A549 (cell line): ENCODE results near the gene SMCO2. TPM values are rescaled to one million over a fixed set of nuclear protein-coding genes. Genes with fewer than 3 reads are reported as not detected.

ENCODE experiments used
- ATAC-seq, 2 experiments: fragments of 200-7000 bp in 1 of 2; fragments of >200 bp in 1 of 2; cut with Nextera tagmentation in 1 of 2; cut with Tn5 transposase in 1 of 2; 3 replicates each; pipeline versions ENCODE4 v1.8.0 to v1.9.1; 2018 to 2020; ENCODE audit warnings: mild to moderate bottlenecking in 1 of 2, moderate library complexity in 1 of 2
- CTCF ChIA-PET: fragments of 300-600 bp; sonication (Branson Sonifier 250); formaldehyde crosslinking; extraction: SDS; loops from one replicate; lab custom pipeline; 2021; ENCODE audit warnings: antibody characterized with exemption, inconsistent platforms; lab: Yijun Ruan, JAX
- POLR2A ChIA-PET: fragments of 350-600 bp; formaldehyde crosslinking; extraction: SDS; loops from one replicate; lab custom pipeline; 2021; ENCODE audit warnings: antibody characterized with exemption, inconsistent platforms; lab: Yijun Ruan, JAX
- DNase-seq, 2 experiments: peaks; one replicate each; pipeline versions ENCODE4 v3.0.0 to v3.0.0-alpha.2; 2011 to 2016; ENCODE audit warnings: low read depth in 1 of 2, low spot score in 1 of 2
- FAIRE-seq: peaks from 2 replicates; lab custom pipeline; 2011; peaks lifted over from hg19 to GRCh38; lab: Jason Lieb, UNC
- H3K27ac ChIP-seq, 2 experiments: fragments of >200 bp; sonication (Bioruptor Twin); formaldehyde crosslinking; 3 replicates each; pipeline ENCODE4 v1.5.1; 2016 to 2017
- H3K4me1 ChIP-seq: fragments of >200 bp; sonication (Bioruptor Twin); formaldehyde crosslinking; 3 replicates; pipeline ENCODE4 v1.6.1; 2016
- H3K4me2 ChIP-seq: fragments of >200 bp; sonication (Bioruptor Twin); formaldehyde crosslinking; 3 replicates; pipeline ENCODE4 v1.6.1; 2016
- H3K4me3 ChIP-seq: fragments of >200 bp; sonication (Bioruptor Twin); formaldehyde crosslinking; 3 replicates; pipeline ENCODE4 v1.5.1; 2016
- H3K9me3 ChIP-seq: fragments of >200 bp; sonication (Bioruptor Twin); formaldehyde crosslinking; 3 replicates; pipeline ENCODE4 v1.6.1; 2016
- BHLHE40 ChIP-seq: IDR thresholded peaks from 2 replicates; pipeline ENCODE4 v1.6.1; 2012; ENCODE audit warnings: low read depth, low read length, inconsistent platforms
- CBX8 ChIP-seq: fragments of 200-600 bp; sonication (generic); IDR thresholded peaks from 2 replicates; pipeline ENCODE4 v1.6.1; 2016
- CTCF ChIP-seq: fragments of >200 bp; sonication (Bioruptor Twin); formaldehyde crosslinking; IDR thresholded peaks from 3 replicates; pipeline ENCODE4 v1.5.1; 2016
- EHF ChIP-seq: fragments of 250-450 bp; sonication (Bioruptor Pico); IDR thresholded peaks from 2 replicates; pipeline ENCODE4 v1.5.0; 2020; ENCODE audit warnings: mild to moderate bottlenecking
- ESRRA ChIP-seq: fragments of 150-350 bp; IDR thresholded peaks from 2 replicates; pipeline ENCODE4 v1.6.1; 2014; ENCODE audit warnings: mild to moderate bottlenecking, low read length, borderline replicate concordance
- FOSL2 ChIP-seq, 2 experiments: fragments of 450-650 bp in 1 of 2; fragments of >200 bp in 1 of 2; sonication (Bioruptor Twin) in 1 of 2; formaldehyde crosslinking; IDR thresholded peaks; 2 replicates each; pipeline versions ENCODE4 v1.5.0 to v1.6.1; 2016 to 2020; ENCODE audit warnings: mild to moderate bottlenecking in 1 of 2, moderate library complexity in 1 of 2
- FOXS1 ChIP-seq: fragments of 250-450 bp; sonication (Bioruptor Pico); IDR thresholded peaks from 2 replicates; pipeline ENCODE4 v1.5.0; 2020; ENCODE audit warnings: mild to moderate bottlenecking, moderate library complexity
- HDAC2 ChIP-seq: fragments of 200-600 bp; sonication (generic); IDR thresholded peaks from 2 replicates; pipeline ENCODE4 v1.6.1; 2016
- HOXA7 ChIP-seq: fragments of 250-450 bp; sonication (Bioruptor Pico); IDR thresholded peaks from 2 replicates; pipeline ENCODE4 v1.5.0; 2020; ENCODE audit warnings: mild to moderate bottlenecking, moderate library complexity
- JUN ChIP-seq, 2 experiments: fragments of >200 bp; sonication (Bioruptor Twin); formaldehyde crosslinking; IDR thresholded peaks; 2 replicates in 1 of 2; 3 replicates in 1 of 2; pipeline ENCODE4 v1.6.1; 2016 to 2017
- JUNB ChIP-seq: fragments of >200 bp; sonication (Bioruptor Twin); formaldehyde crosslinking; IDR thresholded peaks from 2 replicates; pipeline ENCODE4 v1.6.1; 2016
- KDM1A ChIP-seq: fragments of 200-600 bp; sonication (generic); IDR thresholded peaks from 2 replicates; pipeline ENCODE4 v1.6.1; 2016; ENCODE audit warnings: low read depth, mild to moderate bottlenecking
- MAX ChIP-seq: IDR thresholded peaks from 2 replicates; pipeline ENCODE4 v1.6.1; 2012
- NFE2L2 ChIP-seq: fragments of 150-350 bp; conservative IDR thresholded peaks from 2 replicates; pipeline ENCODE4 v1.6.1; 2014; ENCODE audit warnings: low read length
- NR3C1 ChIP-seq: fragments of >200 bp; sonication (Bioruptor Twin); formaldehyde crosslinking; IDR thresholded peaks from 3 replicates; pipeline ENCODE4 v1.6.1; 2017
- POLR2A ChIP-seq: IDR thresholded peaks from 2 replicates; pipeline ENCODE4 v1.6.1; 2012; ENCODE audit warnings: mild to moderate bottlenecking, low read length
- RAD21 ChIP-seq, 2 experiments: fragments of >200 bp in 1 of 2; sonication (Bioruptor Twin) in 1 of 2; formaldehyde crosslinking in 1 of 2; IDR thresholded peaks in 1 of 2; conservative IDR thresholded peaks in 1 of 2; 2 replicates in 1 of 2; 3 replicates in 1 of 2; pipeline ENCODE4 v1.6.1; 2012 to 2018; ENCODE audit warnings: inconsistent platforms in 1 of 2
- RNF2 ChIP-seq: fragments of 200-600 bp; sonication (generic); IDR thresholded peaks from 2 replicates; pipeline ENCODE4 v1.6.1; 2016; ENCODE audit warnings: low read depth, mild to moderate bottlenecking, antibody characterized with exemption, moderate library complexity, borderline replicate concordance
- WGBS: methylation state at CpG from one replicate; pipeline ENCODE4 v1.1.6; 2017; ENCODE audit errors: missing lambda C conversion rate; 5-methylcytosine and 5-hydroxymethylcytosine counted together
- polyA plus RNA-seq, 4 experiments: library from polyadenylated mRNA; depleted of rRNA in 3 of 4; stranded (reverse); fragments of >200 nt; fragmentation: RNase III in 1 of 4; extraction: RNeasy Plus Mini Kit Qiagen cat#74134 plus additional on column Dnase treatment in 1 of 4; gene quantifications; 2 replicates in 3 of 4; 3 replicates in 1 of 4; pipeline ENCODE4 v1.2.3, GENCODE V29; 2011 to 2017
- TF ChIP-seq, protein P1 (sequence below): IDR thresholded peaks from 2 replicates; pipeline ENCODE4 v1.6.1; 2012; ENCODE audit warnings: low read depth, borderline replicate concordance
- TF ChIP-seq, protein P2 (sequence below): fragments of >200 bp; sonication (Bioruptor Twin); formaldehyde crosslinking; IDR thresholded peaks from 2 replicates; pipeline ENCODE4 v1.6.1; 2016
- TF ChIP-seq, protein P3 (sequence below): fragments of >200 bp; sonication (Bioruptor Twin); formaldehyde crosslinking; IDR thresholded peaks from 3 replicates; pipeline ENCODE4 v1.6.1; 2016

Gene SMCO2
- polyA plus RNA-seq, 2 of the 4 experiments (the other 2 are of a cell fraction): 0.14 to 0.28 TPM

DNA sequence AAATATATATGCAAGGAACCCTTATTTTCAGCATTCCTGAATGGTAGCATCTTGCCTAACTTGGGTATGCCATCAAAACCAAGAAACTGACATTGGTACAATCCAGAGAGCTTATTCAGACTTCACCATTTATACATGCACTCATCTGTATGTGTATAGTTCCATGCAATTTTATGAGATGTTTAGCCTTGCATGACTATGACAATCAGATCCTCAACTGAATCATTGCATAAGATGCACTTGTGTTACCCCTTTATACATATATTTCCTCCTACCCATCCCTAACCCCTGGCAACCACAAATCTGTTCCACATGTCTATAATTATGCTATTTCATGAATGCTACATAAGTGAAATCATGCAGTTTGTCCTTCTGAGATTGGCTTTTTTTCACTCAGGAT, 40.4 kb downstream of the SMCO2 start:
- no peak overlapping the region for H3K4me2 ChIP-seq
- H3K27ac ChIP-seq: no peak overlapping the region
- H3K4me1 ChIP-seq: no peaks in the 10 kb centered on the region
- ChIA-PET POLR2A (no interaction called here), CTCF (no interaction called here)
- TF ChIP-seq NR3C1 (no peak), CBX8 (no peak), NFE2L2 (no peak), HDAC2 (no peak), BHLHE40 (no peak), FOSL2 (IDR thresholded peaks at IDR 0.05) (no peak), FOSL2 (CRISPR knock-in tag; IDR thresholded peaks at IDR 0.05) (no peak), JUNB (no peak), ESRRA (no peak), POLR2A (no peak), MAX (no peak), JUN (IDR thresholded peaks at IDR 0.05) (no peak), FOXS1 (CRISPR knock-in tag) (no peak), HOXA7 (CRISPR knock-in tag) (no peak), CTCF (no peak)
- TF ChIP-seq, protein P1, sequence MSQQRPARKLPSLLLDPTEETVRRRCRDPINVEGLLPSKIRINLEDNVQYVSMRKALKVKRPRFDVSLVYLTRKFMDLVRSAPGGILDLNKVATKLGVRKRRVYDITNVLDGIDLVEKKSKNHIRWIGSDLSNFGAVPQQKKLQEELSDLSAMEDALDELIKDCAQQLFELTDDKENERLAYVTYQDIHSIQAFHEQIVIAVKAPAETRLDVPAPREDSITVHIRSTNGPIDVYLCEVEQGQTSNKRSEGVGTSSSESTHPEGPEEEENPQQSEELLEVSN: no peak
- TF ChIP-seq, protein P2, sequence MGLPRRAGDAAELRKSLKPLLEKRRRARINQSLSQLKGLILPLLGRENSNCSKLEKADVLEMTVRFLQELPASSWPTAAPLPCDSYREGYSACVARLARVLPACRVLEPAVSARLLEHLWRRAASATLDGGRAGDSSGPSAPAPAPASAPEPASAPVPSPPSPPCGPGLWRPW: no peak
- TF ChIP-seq, protein P3, sequence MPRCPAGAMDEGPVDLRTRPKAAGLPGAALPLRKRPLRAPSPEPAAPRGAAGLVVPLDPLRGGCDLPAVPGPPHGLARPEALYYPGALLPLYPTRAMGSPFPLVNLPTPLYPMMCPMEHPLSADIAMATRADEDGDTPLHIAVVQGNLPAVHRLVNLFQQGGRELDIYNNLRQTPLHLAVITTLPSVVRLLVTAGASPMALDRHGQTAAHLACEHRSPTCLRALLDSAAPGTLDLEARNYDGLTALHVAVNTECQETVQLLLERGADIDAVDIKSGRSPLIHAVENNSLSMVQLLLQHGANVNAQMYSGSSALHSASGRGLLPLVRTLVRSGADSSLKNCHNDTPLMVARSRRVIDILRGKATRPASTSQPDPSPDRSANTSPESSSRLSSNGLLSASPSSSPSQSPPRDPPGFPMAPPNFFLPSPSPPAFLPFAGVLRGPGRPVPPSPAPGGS: no peak
- no peak for FAIRE-seq
- no peaks in the 10 kb centered on the region for H3K9me3 ChIP-seq
- no peak for DNase-seq
- ATAC-seq: no peak
- H3K4me3 ChIP-seq: no peak overlapping the region

GRCh38 chr12:27488479-27488878, 41.9 kb downstream of the SMCO2 start:
- Histone ChIP-seq H3K4me2 (no peak overlapping the region), H3K27ac (no peak overlapping the region), H3K4me1 (peaks cover 4% of the 10 kb centered on the region; the same call in 1 of the 3 replicates), H3K9me3 (no peaks in the 10 kb centered on the region), H3K4me3 (no peak overlapping the region)
- ATAC-seq: no peak
- WGBS: 70% methylated on average over 5 of the region's 5 CpGs
- TF ChIP-seq CTCF (no peak), EHF (CRISPR knock-in tag) (no peak), RAD21 (conservative IDR thresholded peaks at IDR 0.05 in 1 of 2, IDR thresholded peaks at IDR 0.05 in 1 of 2) (peak in 1 of 2 experiments; percentile 17; a peak in 2 of 5 replicates), HOXA7 (CRISPR knock-in tag) (no peak), RNF2 (no peak), KDM1A (no peak)
- DNase-seq: no peak
- FAIRE-seq: no peak
- ChIA-PET CTCF (interaction anchor here (0.9 to 1.0 kb wide), 2 partner anchors 9 to 15 kb away, joined by 3 to 4 read pairs; no protein-coding TSS in a partner anchor), POLR2A (no interaction called here)
